Measurements from ENCODE around the gene TUBGCP2. TPM values are rescaled to one million over a fixed set of nuclear protein-coding genes. Genes with fewer than 3 reads are reported as not detected.

Gene TUBGCP2
- total RNA-seq, 1 experiment from 2014 or later = 75.1 TPM

GRCh38 chr10:133248334-133248715 lies 60.3 kb downstream of the TUBGCP2 start:
- H3K4me3 ChIP-seq (ENCODE audit: low read depth, low read length, poor library complexity, severe bottlenecking) = no peak overlapping the region
- no peaks in the 10 kb centered on the region for H3K36me3 ChIP-seq (ENCODE audit: insufficient read depth, low read length, poor library complexity, severe bottlenecking)
- no peaks in the 10 kb centered on the region for H3K9me3 ChIP-seq (ENCODE audit: low read depth, low read length, poor library complexity, severe bottlenecking)
- intact Hi-C loops (cut with micrococcal nuclease; ENCODE audit: unreplicated experiment) = no loop called here
- ChIA-PET POLR2A (ENCODE audit: low non-redundant PET) (no interaction called here), CTCF (no interaction called here)
- TF ChIP-seq EZH2 (IDR thresholded peaks at IDR 0.05; ENCODE audit: borderline replicate concordance, low read depth, low read length, poor library complexity, severe bottlenecking) = no peak
- TF ChIP-seq CTCF (conservative IDR thresholded peaks at IDR 0.05; ENCODE audit: low read depth, low read length) = no peak
- H3K27me3 ChIP-seq (replicated peaks; ENCODE audit: insufficient read depth, low read depth, low read length, poor library complexity) = peaks cover 5% of the 10 kb centered on the region
- DNase-seq (ENCODE audit: low spot score) = no peak
- H3K27ac ChIP-seq (ENCODE audit: low read depth, low read length, poor library complexity, severe bottlenecking) = no peak overlapping the region
- no peaks in the 10 kb centered on the region for H3K4me1 ChIP-seq (ENCODE audit: insufficient read depth, low read length, poor library complexity, severe bottlenecking)
- BruUV-seq (replicated peaks) = no TSS peak

- POLR2A ChIA-PET (ENCODE audit: low non-redundant PET) = no interaction called here
- BruUV-seq (replicated peaks) = no TSS peak
Measured at GRCh38 chr10:133247681-133248333, 60.9 kb downstream of the TUBGCP2 start.

GRCh38 chr10:133246236-133246626 lies 62.4 kb downstream of the TUBGCP2 start:
- BruUV-seq (replicated peaks) = no TSS peak
- no peak for DNase-seq (ENCODE audit: low spot score)
- CTCF ChIA-PET = no interaction called here
- Histone ChIP-seq H3K4me1 (ENCODE audit: insufficient read depth, low read length, poor library complexity, severe bottlenecking) (no peaks in the 10 kb centered on the region), H3K36me3 (ENCODE audit: insufficient read depth, low read length, poor library complexity, severe bottlenecking) (no peaks in the 10 kb centered on the region), H3K9me3 (ENCODE audit: low read depth, low read length, poor library complexity, severe bottlenecking) (no peaks in the 10 kb centered on the region), H3K27ac (ENCODE audit: low read depth, low read length, poor library complexity, severe bottlenecking) (no peak overlapping the region), H3K27me3 (replicated peaks; ENCODE audit: insufficient read depth, low read depth, low read length, poor library complexity) (peaks cover 13% of the 10 kb centered on the region), H3K4me3 (ENCODE audit: low read depth, low read length, poor library complexity, severe bottlenecking) (no peak overlapping the region)
- TF ChIP-seq CTCF (conservative IDR thresholded peaks at IDR 0.05; ENCODE audit: low read depth, low read length) (no peak), EZH2 (IDR thresholded peaks at IDR 0.05; ENCODE audit: borderline replicate concordance, low read depth, low read length, poor library complexity, severe bottlenecking) (no peak)
- POLR2A ChIA-PET (ENCODE audit: low non-redundant PET) = no interaction called here
- intact Hi-C loops (cut with micrococcal nuclease; ENCODE audit: unreplicated experiment) = no loop called here

More at GRCh38 chr10:133247681-133248333, 60.9 kb downstream of the TUBGCP2 start:
- Histone ChIP-seq H3K9me3 (ENCODE audit: low read depth, low read length, poor library complexity, severe bottlenecking) (no peaks in the 10 kb centered on the region), H3K4me1 (ENCODE audit: insufficient read depth, low read length, poor library complexity, severe bottlenecking) (no peaks in the 10 kb centered on the region), H3K27me3 (replicated peaks; ENCODE audit: insufficient read depth, low read depth, low read length, poor library complexity) (peaks cover 5% of the 10 kb centered on the region), H3K4me3 (ENCODE audit: low read depth, low read length, poor library complexity, severe bottlenecking) (no peak overlapping the region), H3K27ac (ENCODE audit: low read depth, low read length, poor library complexity, severe bottlenecking) (no peak overlapping the region), H3K36me3 (ENCODE audit: insufficient read depth, low read length, poor library complexity, severe bottlenecking) (no peaks in the 10 kb centered on the region)
- TF ChIP-seq CTCF (conservative IDR thresholded peaks at IDR 0.05; ENCODE audit: low read depth, low read length) (no peak), EZH2 (IDR thresholded peaks at IDR 0.05; ENCODE audit: borderline replicate concordance, low read depth, low read length, poor library complexity, severe bottlenecking) (no peak)
- DNase-seq (ENCODE audit: low spot score) = no peak
- intact Hi-C loops (cut with micrococcal nuclease; ENCODE audit: unreplicated experiment) = no loop called here
- CTCF ChIA-PET = no interaction called here

All from A673 (cell line).